ENCODE data around the gene MNT. TPM values are rescaled to one million over a fixed set of nuclear protein-coding genes. Genes with fewer than 3 reads are reported as not detected.

The MNT gene, protein sequence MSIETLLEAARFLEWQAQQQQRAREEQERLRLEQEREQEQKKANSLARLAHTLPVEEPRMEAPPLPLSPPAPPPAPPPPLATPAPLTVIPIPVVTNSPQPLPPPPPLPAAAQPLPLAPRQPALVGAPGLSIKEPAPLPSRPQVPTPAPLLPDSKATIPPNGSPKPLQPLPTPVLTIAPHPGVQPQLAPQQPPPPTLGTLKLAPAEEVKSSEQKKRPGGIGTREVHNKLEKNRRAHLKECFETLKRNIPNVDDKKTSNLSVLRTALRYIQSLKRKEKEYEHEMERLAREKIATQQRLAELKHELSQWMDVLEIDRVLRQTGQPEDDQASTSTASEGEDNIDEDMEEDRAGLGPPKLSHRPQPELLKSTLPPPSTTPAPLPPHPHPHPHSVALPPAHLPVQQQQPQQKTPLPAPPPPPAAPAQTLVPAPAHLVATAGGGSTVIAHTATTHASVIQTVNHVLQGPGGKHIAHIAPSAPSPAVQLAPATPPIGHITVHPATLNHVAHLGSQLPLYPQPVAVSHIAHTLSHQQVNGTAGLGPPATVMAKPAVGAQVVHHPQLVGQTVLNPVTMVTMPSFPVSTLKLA
- 10.8 and 11.5 TPM in 2 replicates for total RNA-seq

GRCh38 chr17:2400877-2401425 is at the start of gene MNT:
MNT (minus strand) TSS chr17:2401060; CDS start chr17:2400712, 348 bp downstream.

DNA sequence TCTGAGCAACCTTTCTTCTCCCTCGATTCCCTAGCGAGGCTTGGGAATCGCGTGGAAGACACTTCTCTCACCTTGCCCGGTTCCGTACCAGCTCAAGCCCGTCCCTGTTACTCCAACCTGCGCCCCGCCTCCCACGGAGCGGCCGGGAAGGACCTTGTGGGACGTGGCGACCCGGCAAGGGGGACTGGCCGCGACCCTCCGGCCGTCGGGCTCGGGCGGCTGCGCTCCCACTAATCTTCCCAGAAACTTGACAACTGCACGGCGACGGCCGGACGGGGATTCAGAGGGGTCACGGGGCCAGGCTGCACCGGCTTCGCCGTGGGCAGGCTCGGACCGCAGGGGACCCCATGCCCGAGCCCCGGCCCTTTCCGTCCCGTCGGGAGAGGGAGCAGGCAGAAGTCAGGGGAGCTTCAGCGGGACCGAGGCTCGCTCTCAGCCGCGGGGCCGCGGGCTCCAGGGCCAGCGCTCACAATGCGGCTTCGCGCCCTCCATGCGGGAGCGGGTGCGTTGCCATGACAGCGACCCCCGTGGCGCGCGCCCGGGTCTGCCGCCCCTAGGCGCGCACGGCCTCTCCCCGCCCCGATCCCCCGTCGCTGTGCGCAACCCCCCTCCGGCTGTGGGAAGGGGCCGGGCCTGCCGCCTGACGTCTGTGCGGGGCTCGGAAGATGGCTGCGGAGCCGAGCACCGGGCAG is 63.9 kb downstream of the MNT start, which contains the start of gene SGSM2:
Gene SGSM2 (plus strand): TSS at position 650 of the 692 bp plus-strand sequence. CDS start 188 bp downstream, outside the sequence.

GRCh38 chr17:2336215-2336851 is 64.5 kb downstream of the MNT start, which contains the start of gene TSR1:
TSR1 (minus strand) TSS chr17:2336457; CDS start chr17:2336427, 30 bp downstream.

Small RNA genes lying within 50 kb of the gene (small RNA-seq; reads per million reads assigned to genes)
- gene AC006435.3 (not detected), gene AC006435.4 (not detected)

Other genes with a start within 250 kb of the MNT start
- 26.9 and 35.8 TPM in 2 replicates for gene SMG6, start 97.3 kb downstream of the MNT start, total RNA-seq
- 19.2 and 23.4 TPM in 2 replicates for gene SRR, start 97.1 kb downstream of the MNT start, total RNA-seq
- 37.2 and 37.8 TPM in 2 replicates for gene TSR1, start 64.6 kb downstream of the MNT start, total RNA-seq
- 22.2 and 27.8 TPM in 2 replicates for gene SGSM2, start 63.6 kb downstream of the MNT start, total RNA-seq
- 17.4 and 21.0 TPM in 2 replicates for gene METTL16, start 110.8 kb upstream of the MNT start, total RNA-seq
- 140 and 166 TPM in 2 replicates for gene PAFAH1B1, start 192.6 kb upstream of the MNT start, total RNA-seq